ENCODE results near the gene RIPOR3. TPM values are rescaled to one million over a fixed set of nuclear protein-coding genes. Genes with fewer than 3 reads are reported as not detected.

RIPOR3 gene
- polyA plus RNA-seq, 1 experiment: 11.5 TPM

DNA sequence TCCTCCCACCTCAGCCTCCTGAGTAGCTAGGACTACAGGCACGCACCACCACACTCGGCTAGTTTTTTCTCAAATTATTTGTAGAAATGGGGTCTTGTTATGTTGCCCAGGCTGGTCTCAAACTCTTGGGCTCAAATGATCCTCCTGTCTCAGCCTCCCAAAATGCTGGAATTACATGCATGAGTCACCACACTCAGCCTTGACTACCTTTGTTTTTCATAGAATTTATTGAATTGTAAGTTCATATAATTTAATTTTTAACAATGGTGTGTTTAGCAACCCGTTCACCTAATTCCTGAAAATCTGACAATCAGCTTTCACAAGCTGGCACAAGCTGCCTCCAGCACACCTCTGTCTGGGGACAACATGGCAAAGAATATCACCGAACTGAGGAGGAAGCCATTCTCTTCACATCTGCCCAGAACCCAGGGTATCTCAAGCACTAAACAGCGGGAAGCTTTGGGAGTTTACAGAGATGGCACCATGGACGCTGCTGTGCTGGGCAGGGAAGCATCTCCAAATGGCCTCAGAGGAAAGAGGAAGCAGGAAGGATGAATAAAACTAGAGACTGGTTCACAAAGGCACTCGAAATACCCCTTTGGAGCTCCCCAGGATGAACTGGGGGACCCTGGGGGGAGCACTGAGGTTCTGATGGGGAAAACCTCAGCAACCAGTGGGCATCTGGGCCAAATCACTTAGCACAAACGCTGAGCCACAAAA is 2.9 kb downstream of the RIPOR3 start:
- Histone ChIP-seq H3K27me3 (ENCODE audit: control insufficient read depth, insufficient read depth, low read length) (no peaks in the 10 kb centered on the region), H3K27ac (ENCODE audit: low read depth, low read length) (no peak overlapping the region), H3K4me3 (ENCODE audit: low read depth, low read length) (no peak overlapping the region), H3K9me3 (ENCODE audit: control insufficient read depth, insufficient read depth, low read length) (no peaks in the 10 kb centered on the region; the same call in 1 of the 2 replicates)
- ChIA-PET POLR2A (interaction anchor here (0.6 to 1.2 kb wide), 2 partner anchors 16 to 18 kb away, joined by 4 read pairs; no protein-coding TSS in a partner anchor), CTCF (interaction anchor here (1.7 kb wide), 1 partner anchor 25 kb away, joined by 5 read pairs; no protein-coding TSS in a partner anchor)
- TF ChIP-seq, protein P1, sequence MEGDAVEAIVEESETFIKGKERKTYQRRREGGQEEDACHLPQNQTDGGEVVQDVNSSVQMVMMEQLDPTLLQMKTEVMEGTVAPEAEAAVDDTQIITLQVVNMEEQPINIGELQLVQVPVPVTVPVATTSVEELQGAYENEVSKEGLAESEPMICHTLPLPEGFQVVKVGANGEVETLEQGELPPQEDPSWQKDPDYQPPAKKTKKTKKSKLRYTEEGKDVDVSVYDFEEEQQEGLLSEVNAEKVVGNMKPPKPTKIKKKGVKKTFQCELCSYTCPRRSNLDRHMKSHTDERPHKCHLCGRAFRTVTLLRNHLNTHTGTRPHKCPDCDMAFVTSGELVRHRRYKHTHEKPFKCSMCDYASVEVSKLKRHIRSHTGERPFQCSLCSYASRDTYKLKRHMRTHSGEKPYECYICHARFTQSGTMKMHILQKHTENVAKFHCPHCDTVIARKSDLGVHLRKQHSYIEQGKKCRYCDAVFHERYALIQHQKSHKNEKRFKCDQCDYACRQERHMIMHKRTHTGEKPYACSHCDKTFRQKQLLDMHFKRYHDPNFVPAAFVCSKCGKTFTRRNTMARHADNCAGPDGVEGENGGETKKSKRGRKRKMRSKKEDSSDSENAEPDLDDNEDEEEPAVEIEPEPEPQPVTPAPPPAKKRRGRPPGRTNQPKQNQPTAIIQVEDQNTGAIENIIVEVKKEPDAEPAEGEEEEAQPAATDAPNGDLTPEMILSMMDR (IDR thresholded peaks at IDR 0.05; ENCODE audit: low read depth, low read length): no peak
- no peak for DNase-seq (ENCODE audit: low read depth, low spot score)

DNA sequence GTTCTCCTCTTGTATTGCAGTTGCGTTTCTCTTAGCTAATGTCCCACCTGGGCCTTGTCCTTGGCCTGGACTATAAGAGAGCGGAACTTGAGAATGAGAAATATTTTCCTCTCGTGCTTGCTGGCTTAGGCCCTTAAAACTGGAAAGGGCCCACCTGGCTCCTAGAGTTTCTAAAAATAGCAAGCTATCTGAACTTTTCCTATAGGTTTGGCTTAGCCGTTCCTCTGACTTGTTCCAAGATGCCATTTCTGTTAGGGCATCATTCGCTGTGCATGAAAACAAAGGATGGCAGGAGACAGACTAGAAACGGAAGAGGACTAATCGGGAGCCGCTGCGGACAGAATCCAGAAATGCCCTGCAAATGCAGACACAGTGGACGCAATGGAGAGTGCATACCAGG is 4.5 kb downstream of the RIPOR3 start:
- CTCF ChIA-PET: interaction anchor here (1.0 to 1.1 kb wide), 2 partner anchors 51 to 104 kb away, joined by 3 to 5 read pairs; no protein-coding TSS in a partner anchor
- Histone ChIP-seq H3K27me3 (ENCODE audit: control insufficient read depth, insufficient read depth, low read length) (no peaks in the 10 kb centered on the region), H3K4me3 (ENCODE audit: low read depth, low read length) (no peak overlapping the region), H3K9me3 (ENCODE audit: control insufficient read depth, insufficient read depth, low read length) (no peaks in the 10 kb centered on the region; the same call in 1 of the 2 replicates), H3K27ac (ENCODE audit: low read depth, low read length) (no peak overlapping the region)
- POLR2A ChIA-PET: no interaction called here
- TF ChIP-seq, protein P1 (IDR thresholded peaks at IDR 0.05; ENCODE audit: low read depth, low read length): no peak
- DNase-seq (ENCODE audit: low read depth, low spot score): no peak

DNA sequence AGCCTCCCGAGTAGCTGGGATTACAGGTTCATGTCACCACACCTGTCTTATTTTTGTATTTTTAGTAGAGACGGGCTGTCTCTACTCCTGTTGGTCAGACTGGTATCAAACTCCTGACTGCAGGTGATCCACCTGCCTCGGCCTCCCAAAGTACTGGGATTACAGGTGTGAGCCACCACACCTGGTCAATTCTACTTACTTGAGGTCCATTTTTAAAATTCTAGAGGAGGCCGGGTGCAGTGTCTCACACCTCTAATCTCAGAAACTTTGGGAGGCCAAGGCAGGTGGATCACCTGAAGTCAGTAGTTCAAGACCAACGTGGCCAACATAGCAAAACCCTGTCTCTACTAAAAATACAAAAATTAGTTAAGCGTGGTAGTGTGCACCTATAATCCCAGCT is 7.8 kb downstream of the RIPOR3 start:
- TF ChIP-seq, protein P1 (IDR thresholded peaks at IDR 0.05; ENCODE audit: low read depth, low read length): no peak
- POLR2A ChIA-PET: no interaction called here
- Histone ChIP-seq H3K4me3 (ENCODE audit: low read depth, low read length) (no peak overlapping the region), H3K9me3 (ENCODE audit: control insufficient read depth, insufficient read depth, low read length) (no peaks in the 10 kb centered on the region), H3K27me3 (ENCODE audit: control insufficient read depth, insufficient read depth, low read length) (no peaks in the 10 kb centered on the region), H3K27ac (ENCODE audit: low read depth, low read length) (no peak overlapping the region)
- DNase-seq (ENCODE audit: low read depth, low spot score): no peak
- CTCF ChIA-PET: interaction anchor here (1.3 kb wide), 1 partner anchor 66 kb away, joined by 4 read pairs; no protein-coding TSS in a partner anchor

DNA sequence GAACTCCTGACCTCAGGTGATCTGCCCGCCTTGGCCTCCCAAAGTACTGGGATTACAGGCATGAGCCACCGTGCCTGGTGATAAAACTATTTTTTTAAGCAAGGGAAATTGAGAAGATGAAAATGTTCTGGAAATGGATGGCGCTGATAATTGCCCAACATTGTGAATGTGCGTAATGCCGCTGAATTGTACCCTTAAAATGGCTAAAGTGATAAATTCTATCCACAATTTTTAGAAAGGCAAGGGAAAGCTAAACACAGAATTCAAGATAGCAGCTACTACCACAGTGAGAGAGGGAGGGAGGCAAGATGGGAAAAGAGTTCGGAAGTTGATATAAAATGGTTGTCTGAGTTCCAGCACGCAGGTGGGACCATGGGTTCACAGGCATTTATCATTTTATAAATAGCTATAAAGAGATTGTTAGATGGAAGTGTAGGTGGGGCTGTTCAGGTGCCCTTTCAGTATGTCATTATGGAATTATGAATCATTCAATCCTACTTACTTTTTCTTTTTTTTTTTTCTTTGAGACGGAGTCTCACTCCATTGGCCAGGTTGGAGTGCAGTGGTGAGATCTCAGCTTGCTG is 8.3 kb downstream of the RIPOR3 start:
- TF ChIP-seq, protein P1 (IDR thresholded peaks at IDR 0.05; ENCODE audit: low read depth, low read length): no peak
- Histone ChIP-seq H3K27ac (ENCODE audit: low read depth, low read length) (no peak overlapping the region), H3K27me3 (ENCODE audit: control insufficient read depth, insufficient read depth, low read length) (no peaks in the 10 kb centered on the region), H3K4me3 (ENCODE audit: low read depth, low read length) (no peak overlapping the region), H3K9me3 (ENCODE audit: control insufficient read depth, insufficient read depth, low read length) (no peaks in the 10 kb centered on the region)
- no peak for DNase-seq (ENCODE audit: low read depth, low spot score)
- CTCF ChIA-PET: interaction anchor here (1.3 kb wide), 1 partner anchor 66 kb away, joined by 4 read pairs; no protein-coding TSS in a partner anchor
- POLR2A ChIA-PET: no interaction called here

DNA sequence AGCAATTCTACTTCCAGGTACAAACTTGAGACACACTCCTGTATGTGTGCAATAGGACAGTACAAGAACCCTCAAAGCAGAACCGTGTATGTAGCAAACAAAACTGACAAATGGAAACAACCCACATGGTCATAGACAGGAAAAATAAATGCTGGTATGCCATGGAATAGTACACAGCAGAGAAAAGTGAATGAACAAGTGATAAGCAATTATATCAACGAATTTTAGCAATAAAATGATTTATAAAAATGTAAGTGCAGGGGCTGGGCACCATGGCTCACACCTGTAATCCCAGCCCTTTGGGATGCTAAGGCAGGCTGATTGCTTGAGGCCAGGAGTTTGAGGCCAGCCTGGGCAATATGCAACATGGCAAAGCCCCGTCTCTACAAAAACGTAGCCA is 9.3 kb downstream of the RIPOR3 start:
- H3K4me3 ChIP-seq (ENCODE audit: low read depth, low read length): no peak overlapping the region
- no peak overlapping the region for H3K27ac ChIP-seq (ENCODE audit: low read depth, low read length)
- H3K9me3 ChIP-seq (ENCODE audit: control insufficient read depth, insufficient read depth, low read length): no peaks in the 10 kb centered on the region
- ChIA-PET CTCF (no interaction called here), POLR2A (no interaction called here)
- H3K27me3 ChIP-seq (ENCODE audit: control insufficient read depth, insufficient read depth, low read length): no peaks in the 10 kb centered on the region
- no peak for DNase-seq (ENCODE audit: low read depth, low spot score)
- TF ChIP-seq, protein P1 (IDR thresholded peaks at IDR 0.05; ENCODE audit: low read depth, low read length): no peak

All from AG04450 (cell line).